Heart left ventricle (tissue), 13 donors: Measurements from ENCODE around the gene TRIM15.

ENCODE experiments used
- POLR2A ChIP-seq, 2 donors: fragments of 450-650 bp; IDR thresholded peaks; one replicate each; pipeline ENCODE4 v1.6.1; 2017; ENCODE audit warnings: antibody characterized with exemption in 2 of 2, mild to moderate bottlenecking in 2 of 2, moderate library complexity in 2 of 2
- TF ChIP-seq, protein P1 (sequence below), 12 donors: fragments of 200-600 bp; sonication (generic) in 4 of 12; IDR thresholded peaks; one replicate each; pipeline versions ENCODE4 v1.5.0 to v1.8.0; 2018 to 2022; ENCODE audit warnings: antibody characterized with exemption in 12 of 12, mild to moderate bottlenecking in 5 of 12
- donor health status: ischemic (EF 13 %, LVEDD 7.1; RV severe dilation, severe dysfunction).
- donor health status: DM: no; HTN: yes; CAD: no.
- donor health status: DM: no; HTN: no; CAD: no.
- donor health status: ischemic (EF 25% LVEDD 6.9; RV normal size, moderate dysfunction).
- donor health status: ischemic (EF 25% LVEDD 5.7; RV mildly dilated, moderate dysfunction).
- donor health status: ischemic (EF 35%, LVEDD 5.7; RV mildly dilated, moderate dysfunction).
- donor health status: nonischemic (EF 11% LVEDD 7.7; RV severe dilation, severe dysfunction).
- donor health status: DM: yes; HTN: yes; CAD: no.
- donor health status: PGD.
- donor health status: ischemic (EF 29% LVEDD 5.4; RV normal size, mild dysfunction).
- donor health status: nonischemic (EF 23%, LVEDD 6.1; RV moderate dilation, normal function).

DNA sequence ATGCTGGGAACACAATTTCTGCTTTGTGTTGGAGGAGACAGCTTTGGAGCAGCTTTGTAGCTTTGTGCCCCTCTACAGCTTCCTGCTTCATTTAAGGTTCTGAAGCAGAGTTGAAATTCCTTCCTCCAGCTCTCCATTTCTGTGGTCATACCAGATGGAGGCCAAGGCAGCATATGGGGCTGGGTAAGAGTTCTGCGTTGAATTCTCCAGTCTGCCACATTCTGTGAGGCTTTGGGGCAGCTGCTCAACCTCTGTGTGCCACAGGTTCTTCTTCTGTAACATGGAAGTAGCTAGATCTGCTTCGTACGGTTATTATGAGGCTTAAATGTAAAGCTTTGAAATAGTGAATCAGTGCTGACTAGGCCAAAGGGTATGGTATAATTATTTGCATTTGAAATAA lies 52.8 kb downstream of the TRIM15 start:
- TF ChIP-seq, protein P1, sequence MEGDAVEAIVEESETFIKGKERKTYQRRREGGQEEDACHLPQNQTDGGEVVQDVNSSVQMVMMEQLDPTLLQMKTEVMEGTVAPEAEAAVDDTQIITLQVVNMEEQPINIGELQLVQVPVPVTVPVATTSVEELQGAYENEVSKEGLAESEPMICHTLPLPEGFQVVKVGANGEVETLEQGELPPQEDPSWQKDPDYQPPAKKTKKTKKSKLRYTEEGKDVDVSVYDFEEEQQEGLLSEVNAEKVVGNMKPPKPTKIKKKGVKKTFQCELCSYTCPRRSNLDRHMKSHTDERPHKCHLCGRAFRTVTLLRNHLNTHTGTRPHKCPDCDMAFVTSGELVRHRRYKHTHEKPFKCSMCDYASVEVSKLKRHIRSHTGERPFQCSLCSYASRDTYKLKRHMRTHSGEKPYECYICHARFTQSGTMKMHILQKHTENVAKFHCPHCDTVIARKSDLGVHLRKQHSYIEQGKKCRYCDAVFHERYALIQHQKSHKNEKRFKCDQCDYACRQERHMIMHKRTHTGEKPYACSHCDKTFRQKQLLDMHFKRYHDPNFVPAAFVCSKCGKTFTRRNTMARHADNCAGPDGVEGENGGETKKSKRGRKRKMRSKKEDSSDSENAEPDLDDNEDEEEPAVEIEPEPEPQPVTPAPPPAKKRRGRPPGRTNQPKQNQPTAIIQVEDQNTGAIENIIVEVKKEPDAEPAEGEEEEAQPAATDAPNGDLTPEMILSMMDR (IDR thresholded peaks at IDR 0.05), result no peak
- no peak for TF ChIP-seq POLR2A (IDR thresholded peaks at IDR 0.05)
